ENCODE data around the gene LGALS3BP. TPM values are rescaled to one million over a fixed set of nuclear protein-coding genes. Genes with fewer than 3 reads are reported as not detected.
A peak's percentile ranks its signal among the peaks of the same experiment; 100 is the strongest.

The LGALS3BP gene
- total RNA-seq, 1 donor from 2014 or later: 202 TPM

DNA sequence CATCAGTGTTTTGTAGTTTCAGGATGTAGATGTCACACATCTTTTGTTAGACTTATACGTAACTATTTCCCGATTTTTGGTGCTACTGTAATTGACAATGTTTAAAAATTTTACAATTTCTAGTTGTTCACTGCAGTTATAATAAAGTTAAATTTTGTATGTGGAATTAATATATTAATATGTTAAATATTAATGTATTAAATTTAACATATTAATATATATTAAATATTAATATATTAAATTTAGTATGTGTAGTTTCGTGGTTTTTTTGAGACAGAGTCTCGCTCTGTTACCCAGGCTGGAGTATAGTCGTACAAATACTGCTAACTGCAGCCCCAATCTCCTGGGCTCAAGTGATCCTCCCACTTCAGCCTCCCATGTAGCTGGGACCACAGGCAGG lies 5.7 kb upstream of the LGALS3BP start:
- TF ChIP-seq CTCF (conservative IDR thresholded peaks at IDR 0.05): no peak
- H3K4me1 Mint-ChIP-seq (ENCODE audit: unreplicated experiment): peaks cover 13% of the 10 kb centered on the region
- H3K4me3 Mint-ChIP-seq: no peak overlapping the region
- no peaks in the 10 kb centered on the region for H3K9me3 Mint-ChIP-seq
- H3K36me3 Mint-ChIP-seq: peaks cover 1% of the 10 kb centered on the region
- no peak overlapping the region for H3K27ac Mint-ChIP-seq
- no peaks in the 10 kb centered on the region for H3K27me3 Mint-ChIP-seq
- no peak for DNase-seq (ENCODE audit: extremely low spot score, unreplicated experiment)

DNA sequence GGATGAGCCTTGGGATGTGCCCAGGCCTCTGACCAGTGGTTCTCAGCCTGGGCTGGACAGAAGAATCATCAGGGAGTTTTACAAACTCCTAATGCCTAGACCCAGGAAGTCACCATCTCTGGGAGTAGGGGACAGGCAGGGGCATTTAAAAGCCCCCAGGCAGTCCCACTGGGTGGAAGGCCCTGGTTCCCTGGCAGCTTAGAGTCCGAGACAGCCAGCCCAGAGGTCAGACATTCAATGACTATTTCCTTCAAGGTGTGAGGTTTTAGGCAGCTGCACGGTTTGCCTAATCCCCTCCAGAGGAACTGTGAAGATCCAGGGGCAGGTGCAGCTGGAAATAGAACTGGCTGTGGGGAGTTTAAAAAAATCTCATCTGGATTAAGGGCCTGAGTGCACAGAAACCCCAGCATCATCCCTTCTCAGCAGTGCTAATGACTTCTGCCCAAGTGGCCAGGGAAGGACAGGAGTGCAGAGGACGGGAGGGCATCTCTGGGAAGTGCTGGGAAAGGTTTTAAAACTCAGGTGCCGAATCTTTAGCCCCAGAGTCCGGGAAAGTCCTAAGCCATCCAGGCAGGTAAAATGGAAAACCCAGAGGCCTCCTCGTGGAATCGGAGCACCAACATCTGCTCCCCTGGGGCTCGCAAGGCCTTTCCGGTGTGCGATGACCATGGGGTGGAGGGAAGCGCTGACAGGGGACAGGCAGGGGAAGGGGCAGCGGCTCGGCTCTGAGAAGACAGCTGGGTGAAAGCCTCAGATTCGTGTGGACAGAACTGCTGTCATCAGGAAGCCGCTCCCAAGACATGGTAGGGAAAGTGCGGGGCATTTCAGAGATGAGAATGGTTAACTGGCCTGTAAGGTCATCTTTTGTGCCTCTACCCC lies 1.5 kb upstream of the LGALS3BP start:
- no peaks in the 10 kb centered on the region for H3K9me3 Mint-ChIP-seq
- no peak overlapping the region for H3K27ac Mint-ChIP-seq

DNA sequence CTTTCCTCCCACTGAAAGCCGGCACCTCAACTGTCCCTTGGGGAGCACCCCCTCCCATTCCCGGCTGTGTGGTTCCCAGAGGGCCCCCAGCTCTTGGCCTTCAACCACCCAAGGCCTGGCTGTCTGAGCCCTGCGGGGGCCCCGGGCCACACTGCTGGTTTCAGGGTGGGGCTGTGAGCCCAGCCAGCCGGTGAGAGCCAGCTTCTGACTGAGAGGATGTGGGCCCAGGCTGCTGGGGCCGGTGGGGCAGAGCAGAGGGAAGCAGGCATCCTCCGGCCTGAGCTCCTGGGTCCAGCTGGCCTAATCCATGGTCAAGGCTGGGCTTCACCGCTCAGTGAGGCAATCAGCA lies 875 bp upstream of the LGALS3BP start:
- Mint-ChIP-seq H3K27ac (no peak overlapping the region), H3K27me3 (no peaks in the 10 kb centered on the region), H3K9me3 (no peaks in the 10 kb centered on the region), H3K36me3 (no peaks in the 10 kb centered on the region), H3K4me1 (ENCODE audit: unreplicated experiment) (peaks cover 14% of the 10 kb centered on the region), H3K4me3 (no peak overlapping the region)
- TF ChIP-seq CTCF (conservative IDR thresholded peaks at IDR 0.05): no peak
- DNase-seq (ENCODE audit: extremely low spot score, unreplicated experiment): no peak

More for the DNA sequence above, 1.5 kb upstream of the LGALS3BP start:
- H3K36me3 Mint-ChIP-seq: no peaks in the 10 kb centered on the region
- H3K4me1 Mint-ChIP-seq (ENCODE audit: unreplicated experiment): peaks cover 18% of the 10 kb centered on the region
- no peak for TF ChIP-seq CTCF (conservative IDR thresholded peaks at IDR 0.05)
- H3K27me3 Mint-ChIP-seq: no peaks in the 10 kb centered on the region
- no peak overlapping the region for H3K4me3 Mint-ChIP-seq
- DNase-seq (ENCODE audit: extremely low spot score, unreplicated experiment): no peak

GRCh38 chr17:78977997-78978973 lies 1.4 kb downstream of the LGALS3BP start:
- Mint-ChIP-seq H3K4me3 (peak overlapping the region; percentile 34), H3K27me3 (no peaks in the 10 kb centered on the region), H3K36me3 (no peaks in the 10 kb centered on the region), H3K4me1 (ENCODE audit: unreplicated experiment) (peaks cover 23% of the 10 kb centered on the region), H3K9me3 (no peaks in the 10 kb centered on the region), H3K27ac (peak overlapping the region; percentile 53)
- no peak for TF ChIP-seq CTCF (conservative IDR thresholded peaks at IDR 0.05)
- DNase-seq (ENCODE audit: extremely low spot score, unreplicated experiment): no peak

DNA sequence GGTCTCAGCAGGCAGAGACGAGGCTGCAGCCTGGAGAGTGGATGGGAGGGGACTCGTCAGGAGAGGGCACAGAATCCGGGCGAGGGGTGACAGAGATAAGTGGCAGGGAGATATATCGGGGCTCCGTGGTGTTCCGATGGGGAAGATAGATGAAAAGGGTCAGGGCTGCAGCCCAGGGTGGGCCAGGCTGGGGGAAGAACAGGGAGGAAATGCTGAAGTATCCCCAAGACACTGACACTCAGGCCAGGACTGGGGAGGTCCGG lies 2.1 kb downstream of the LGALS3BP start:
- no peaks in the 10 kb centered on the region for H3K9me3 Mint-ChIP-seq
- DNase-seq (ENCODE audit: extremely low spot score, unreplicated experiment): no peak

More for the DNA sequence above, 2.1 kb downstream of the LGALS3BP start:
- Mint-ChIP-seq H3K27ac (peak overlapping the region; percentile 53), H3K27me3 (no peaks in the 10 kb centered on the region), H3K4me1 (ENCODE audit: unreplicated experiment) (peaks cover 23% of the 10 kb centered on the region), H3K4me3 (peak overlapping the region; percentile 34), H3K36me3 (no peaks in the 10 kb centered on the region)
- no peak for TF ChIP-seq CTCF (conservative IDR thresholded peaks at IDR 0.05)

All from type B pancreatic cell (in vitro differentiated cells).